ENCODE measurements around the gene MYO9B. TPM values are rescaled to one million over a fixed set of nuclear protein-coding genes. Genes with fewer than 3 reads are reported as not detected.
A peak's percentile ranks its signal among the peaks of the same experiment; 100 is the strongest.

MYO9B gene
- total and polyA plus RNA-seq, 2 of the 13 experiments (the other 11 are each of a cell fraction or from before 2014, with no cell fraction given), result 18.0 to 18.3 TPM

DNA sequence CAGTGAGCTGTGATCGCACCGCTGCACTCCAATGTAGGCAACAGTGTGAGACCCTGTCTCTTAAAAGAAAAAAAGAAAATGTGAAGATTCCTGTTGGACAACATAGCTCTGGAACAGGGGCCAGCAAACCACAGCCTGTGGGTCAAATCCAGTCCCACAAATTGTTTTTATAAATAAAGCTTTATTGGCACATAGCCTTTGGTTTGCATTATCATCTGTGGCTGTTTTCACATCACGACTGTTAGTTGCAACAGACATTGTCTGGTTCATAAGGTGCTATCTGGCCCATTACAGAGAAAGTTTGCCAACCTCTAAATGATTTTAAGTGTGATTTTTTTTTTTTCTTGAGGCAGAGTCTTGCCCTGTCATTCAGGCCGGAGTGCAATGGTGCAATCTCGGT, 90.1 kb downstream of the MYO9B start:
- DNase-seq (ENCODE audit: low spot score) (no peak), FAIRE-seq (no peak), ATAC-seq (no peak)
- Histone ChIP-seq H3K9me3 (ENCODE audit: low read length) (no peaks in the 10 kb centered on the region), H3K9ac (ENCODE audit: insufficient read depth, low read depth, low read length) (no peak overlapping the region), H4K20me1 (ENCODE audit: insufficient read depth, low read length) (no peaks in the 10 kb centered on the region), H3K4me2 (ENCODE audit: low read depth, low read length) (no peak overlapping the region), H3K27ac (ENCODE audit: extremely low read length, insufficient read depth, low read length) (no peak overlapping the region), H3K36me3 (replicated peaks in 1 of 2; ENCODE audit: control insufficient read depth in 1 of 2, insufficient read depth in 2 of 2, low read length in 2 of 2) (peaks cover 5 to 47% of the 10 kb centered on the region in 2 experiments; a peak in 4 of 5 replicates), H3K27me3 (ENCODE audit: control insufficient read depth in 1 of 2, insufficient read depth in 2 of 2, low read length in 2 of 2) (no peaks in the 10 kb centered on the region), H3K4me3 (replicated peaks in 1 of 3; ENCODE audit: insufficient read depth in 1 of 3, low read depth in 2 of 3, low read length in 3 of 3) (no peak overlapping the region), H3K4me1 (ENCODE audit: insufficient read depth, low read length) (no peaks in the 10 kb centered on the region), H3K79me2 (ENCODE audit: insufficient read depth, low read length) (no peaks in the 10 kb centered on the region), H2AFZ (ENCODE audit: low read length) (no peak overlapping the region)
- in situ Hi-C loops (cut with HindIII; ENCODE audit: extremely low pct_ligation_motif_present, low pct_unique_long_range_greater_than_20kb) (no loop called here), intact Hi-C loops (cut with micrococcal nuclease; ENCODE audit: unreplicated experiment) (no loop called here)
- ChIA-PET CTCF (ENCODE audit: low intra/inter-chr PET ratio, low total read pairs) (no interaction called here), POLR2A (no interaction called here)
- TF ChIP-seq, protein P1, sequence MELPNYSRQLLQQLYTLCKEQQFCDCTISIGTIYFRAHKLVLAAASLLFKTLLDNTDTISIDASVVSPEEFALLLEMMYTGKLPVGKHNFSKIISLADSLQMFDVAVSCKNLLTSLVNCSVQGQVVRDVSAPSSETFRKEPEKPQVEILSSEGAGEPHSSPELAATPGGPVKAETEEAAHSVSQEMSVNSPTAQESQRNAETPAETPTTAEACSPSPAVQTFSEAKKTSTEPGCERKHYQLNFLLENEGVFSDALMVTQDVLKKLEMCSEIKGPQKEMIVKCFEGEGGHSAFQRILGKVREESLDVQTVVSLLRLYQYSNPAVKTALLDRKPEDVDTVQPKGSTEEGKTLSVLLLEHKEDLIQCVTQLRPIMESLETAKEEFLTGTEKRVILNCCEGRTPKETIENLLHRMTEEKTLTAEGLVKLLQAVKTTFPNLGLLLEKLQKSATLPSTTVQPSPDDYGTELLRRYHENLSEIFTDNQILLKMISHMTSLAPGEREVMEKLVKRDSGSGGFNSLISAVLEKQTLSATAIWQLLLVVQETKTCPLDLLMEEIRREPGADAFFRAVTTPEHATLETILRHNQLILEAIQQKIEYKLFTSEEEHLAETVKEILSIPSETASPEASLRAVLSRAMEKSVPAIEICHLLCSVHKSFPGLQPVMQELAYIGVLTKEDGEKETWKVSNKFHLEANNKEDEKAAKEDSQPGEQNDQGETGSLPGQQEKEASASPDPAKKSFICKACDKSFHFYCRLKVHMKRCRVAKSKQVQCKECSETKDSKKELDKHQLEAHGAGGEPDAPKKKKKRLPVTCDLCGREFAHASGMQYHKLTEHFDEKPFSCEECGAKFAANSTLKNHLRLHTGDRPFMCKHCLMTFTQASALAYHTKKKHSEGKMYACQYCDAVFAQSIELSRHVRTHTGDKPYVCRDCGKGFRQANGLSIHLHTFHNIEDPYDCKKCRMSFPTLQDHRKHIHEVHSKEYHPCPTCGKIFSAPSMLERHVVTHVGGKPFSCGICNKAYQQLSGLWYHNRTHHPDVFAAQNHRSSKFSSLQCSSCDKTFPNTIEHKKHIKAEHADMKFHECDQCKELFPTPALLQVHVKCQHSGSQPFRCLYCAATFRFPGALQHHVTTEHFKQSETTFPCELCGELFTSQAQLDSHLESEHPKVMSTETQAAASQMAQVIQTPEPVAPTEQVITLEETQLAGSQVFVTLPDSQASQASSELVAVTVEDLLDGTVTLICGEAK (IDR thresholded peaks at IDR 0.05), result peak; percentile 29; the same call in 1 of the 2 replicates
- TF ChIP-seq, protein P1 (CRISPR knock-in tag; IDR thresholded peaks at IDR 0.05), result peak; percentile 86
- TF ChIP-seq TMF1 (CRISPR knock-in tag; IDR thresholded peaks at IDR 0.05; ENCODE audit: low read depth), result no peak
- no peak for TF ChIP-seq PAX8 (CRISPR knock-in tag; IDR thresholded peaks at IDR 0.05; ENCODE audit: borderline replicate concordance)
- no TSS peak for BruUV-seq (replicated peaks)
- WGBS (ENCODE audit: low lambda C conversion rate), result 97% methylated on average over 5 of the region's 5 CpGs
